Body of pancreas (tissue), 4 donors: ENCODE data around the gene FCN1.

ENCODE experiments used
- POLR2A ChIP-seq, 3 donors: fragments of 450-650 bp; IDR thresholded peaks; one replicate each; pipeline ENCODE4 v1.6.1; 2016; ENCODE audit warnings: antibody characterized with exemption in 3 of 3, mild to moderate bottlenecking in 2 of 3
- TF ChIP-seq, protein P1 (sequence below), 7 experiments: fragments of 450-650 bp in 4 of 7; fragments of 200-600 bp in 3 of 7; sonication (generic) in 3 of 7; IDR thresholded peaks; one replicate each; pipeline ENCODE4 v1.5.1; 2016 to 2019; ENCODE audit warnings: antibody characterized with exemption in 7 of 7

DNA sequence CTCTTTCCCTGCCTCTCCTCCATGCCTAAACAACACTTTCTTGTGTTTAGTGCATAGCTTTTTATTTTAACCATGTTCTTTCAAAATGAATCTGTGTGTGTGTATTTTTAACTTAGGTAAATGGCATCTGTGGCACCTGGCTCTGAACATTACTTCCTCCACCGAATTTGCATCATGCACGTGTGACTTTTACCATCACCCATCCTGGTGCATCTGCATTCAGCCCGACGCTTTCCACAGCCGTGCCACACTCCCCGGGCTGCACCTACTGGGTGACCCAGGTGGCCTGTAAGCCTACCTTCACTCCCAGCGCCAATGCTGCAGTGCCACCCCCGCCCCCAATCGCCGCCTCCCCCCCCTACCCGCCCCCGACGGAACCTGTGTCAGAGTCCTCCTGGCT is 12.7 kb upstream of the FCN1 start:
- TF ChIP-seq, protein P1, sequence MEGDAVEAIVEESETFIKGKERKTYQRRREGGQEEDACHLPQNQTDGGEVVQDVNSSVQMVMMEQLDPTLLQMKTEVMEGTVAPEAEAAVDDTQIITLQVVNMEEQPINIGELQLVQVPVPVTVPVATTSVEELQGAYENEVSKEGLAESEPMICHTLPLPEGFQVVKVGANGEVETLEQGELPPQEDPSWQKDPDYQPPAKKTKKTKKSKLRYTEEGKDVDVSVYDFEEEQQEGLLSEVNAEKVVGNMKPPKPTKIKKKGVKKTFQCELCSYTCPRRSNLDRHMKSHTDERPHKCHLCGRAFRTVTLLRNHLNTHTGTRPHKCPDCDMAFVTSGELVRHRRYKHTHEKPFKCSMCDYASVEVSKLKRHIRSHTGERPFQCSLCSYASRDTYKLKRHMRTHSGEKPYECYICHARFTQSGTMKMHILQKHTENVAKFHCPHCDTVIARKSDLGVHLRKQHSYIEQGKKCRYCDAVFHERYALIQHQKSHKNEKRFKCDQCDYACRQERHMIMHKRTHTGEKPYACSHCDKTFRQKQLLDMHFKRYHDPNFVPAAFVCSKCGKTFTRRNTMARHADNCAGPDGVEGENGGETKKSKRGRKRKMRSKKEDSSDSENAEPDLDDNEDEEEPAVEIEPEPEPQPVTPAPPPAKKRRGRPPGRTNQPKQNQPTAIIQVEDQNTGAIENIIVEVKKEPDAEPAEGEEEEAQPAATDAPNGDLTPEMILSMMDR (IDR thresholded peaks at IDR 0.05), result no peak
- TF ChIP-seq POLR2A (IDR thresholded peaks at IDR 0.05), result no peak
